Fibroblast of the aortic adventitia (primary cell): ENCODE data around the gene TDRD3. TPM values are rescaled to one million over a fixed set of nuclear protein-coding genes. Genes with fewer than 3 reads are reported as not detected.
A peak's percentile ranks its signal among the peaks of the same experiment; 100 is the strongest.

Experiments used
- DNase-seq: peaks from one replicate; pipeline ENCODE4 v3.0.0-alpha.2; 2010; ENCODE audit warnings: low read depth
- H3K4me3 ChIP-seq: 2 replicates; pipeline ENCODE4 v1.5.1; 2011; ENCODE audit warnings: low read depth, mild to moderate bottlenecking, control low read depth, low read length, moderate library complexity
- CTCF ChIP-seq: IDR thresholded peaks from 2 replicates; pipeline ENCODE4 v1.5.1; 2011; ENCODE audit warnings: mild to moderate bottlenecking, low read length, control low read depth, inconsistent platforms; ENCODE audit not compliant: insufficient read depth
- total RNA-seq: library from RNA; depleted of rRNA; stranded (reverse); fragments of >200 nt; gene quantifications from 2 replicates; pipeline ENCODE4 v1.2.3, GENCODE V29; 2012; ENCODE audit warnings: low replicate concordance

The TDRD3 gene
- total RNA-seq, 1 donor, result 34.1 TPM

- DNase-seq, result no peak
- H3K4me3 ChIP-seq, result no peak overlapping the region
- TF ChIP-seq CTCF, result no peak
Measured at GRCh38 chr13:60411464-60411863, 14.4 kb downstream of the TDRD3 start.

GRCh38 chr13:60411983-60412382 lies 15.0 kb downstream of the TDRD3 start:
- TF ChIP-seq CTCF, result no peak
- H3K4me3 ChIP-seq, result no peak overlapping the region
- DNase-seq, result peak; percentile 21

GRCh38 chr13:60412909-60413616 lies 16.0 kb downstream of the TDRD3 start:
- no peak for TF ChIP-seq CTCF
- DNase-seq, result no peak
- H3K4me3 ChIP-seq, result no peak overlapping the region

GRCh38 chr13:60414177-60414576 lies 17.2 kb downstream of the TDRD3 start:
- DNase-seq, result no peak
- H3K4me3 ChIP-seq, result no peak overlapping the region
- TF ChIP-seq CTCF, result no peak

- no peak for DNase-seq
- no peak overlapping the region for H3K4me3 ChIP-seq
- TF ChIP-seq CTCF, result no peak
Measured at GRCh38 chr13:60417734-60418133, 20.7 kb downstream of the TDRD3 start.

GRCh38 chr13:60418954-60419353 lies 21.9 kb downstream of the TDRD3 start:
- DNase-seq, result no peak
- no peak overlapping the region for H3K4me3 ChIP-seq
- no peak for TF ChIP-seq CTCF

- TF ChIP-seq CTCF, result no peak
- H3K4me3 ChIP-seq, result no peak overlapping the region
- no peak for DNase-seq
Measured at GRCh38 chr13:60425332-60425731, 28.3 kb downstream of the TDRD3 start.
